Measurements from ENCODE around the gene ARHGAP8.

DNA sequence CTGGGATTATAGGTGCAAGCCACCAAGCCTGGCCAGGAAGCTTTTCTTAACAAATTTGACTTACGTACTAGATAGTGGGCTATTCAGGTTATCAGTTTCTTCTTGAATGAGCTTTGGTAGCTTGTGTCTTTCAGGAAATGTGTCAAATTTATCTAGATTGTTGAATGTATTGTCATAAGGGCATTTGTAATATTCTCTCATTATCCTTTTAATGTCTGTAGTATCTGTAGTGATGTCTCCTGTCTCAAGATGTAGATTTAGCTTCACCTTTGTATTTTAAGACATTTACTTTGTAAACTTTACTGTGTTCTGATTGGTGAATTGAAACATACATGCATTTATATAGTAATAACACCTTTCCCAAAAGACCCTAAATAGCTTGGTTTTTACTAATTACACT is 20.7 kb downstream of the ARHGAP8 start:
- TF ChIP-seq, protein P1, sequence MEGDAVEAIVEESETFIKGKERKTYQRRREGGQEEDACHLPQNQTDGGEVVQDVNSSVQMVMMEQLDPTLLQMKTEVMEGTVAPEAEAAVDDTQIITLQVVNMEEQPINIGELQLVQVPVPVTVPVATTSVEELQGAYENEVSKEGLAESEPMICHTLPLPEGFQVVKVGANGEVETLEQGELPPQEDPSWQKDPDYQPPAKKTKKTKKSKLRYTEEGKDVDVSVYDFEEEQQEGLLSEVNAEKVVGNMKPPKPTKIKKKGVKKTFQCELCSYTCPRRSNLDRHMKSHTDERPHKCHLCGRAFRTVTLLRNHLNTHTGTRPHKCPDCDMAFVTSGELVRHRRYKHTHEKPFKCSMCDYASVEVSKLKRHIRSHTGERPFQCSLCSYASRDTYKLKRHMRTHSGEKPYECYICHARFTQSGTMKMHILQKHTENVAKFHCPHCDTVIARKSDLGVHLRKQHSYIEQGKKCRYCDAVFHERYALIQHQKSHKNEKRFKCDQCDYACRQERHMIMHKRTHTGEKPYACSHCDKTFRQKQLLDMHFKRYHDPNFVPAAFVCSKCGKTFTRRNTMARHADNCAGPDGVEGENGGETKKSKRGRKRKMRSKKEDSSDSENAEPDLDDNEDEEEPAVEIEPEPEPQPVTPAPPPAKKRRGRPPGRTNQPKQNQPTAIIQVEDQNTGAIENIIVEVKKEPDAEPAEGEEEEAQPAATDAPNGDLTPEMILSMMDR (IDR thresholded peaks at IDR 0.05; ENCODE audit: extremely low read depth in 1 of 2, insufficient read depth in 1 of 2, low read depth in 1 of 2, low read length in 2 of 2) = no peak
- TF ChIP-seq EZH2 (IDR thresholded peaks at IDR 0.05; ENCODE audit: borderline replicate concordance, low read depth, low read length, severe bottlenecking) (no peak), JUN (IDR thresholded peaks at IDR 0.05; ENCODE audit: borderline replicate concordance, insufficient read depth, insufficient read length, low read depth) (no peak), POLR2AphosphoS5 (IDR thresholded peaks at IDR 0.05; ENCODE audit: insufficient read depth, low read depth, low read length) (no peak), POLR2A (IDR thresholded peaks at IDR 0.05; ENCODE audit: low read depth, low read length) (no peak)
- TF ChIP-seq, protein P2, sequence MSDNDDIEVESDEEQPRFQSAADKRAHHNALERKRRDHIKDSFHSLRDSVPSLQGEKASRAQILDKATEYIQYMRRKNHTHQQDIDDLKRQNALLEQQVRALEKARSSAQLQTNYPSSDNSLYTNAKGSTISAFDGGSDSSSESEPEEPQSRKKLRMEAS (IDR thresholded peaks at IDR 0.05; ENCODE audit: insufficient read depth, insufficient read length) = no peak
